B cell (primary cell): ENCODE measurements around the gene ANK3. TPM values are rescaled to one million over a fixed set of nuclear protein-coding genes. Genes with fewer than 3 reads are reported as not detected.

ENCODE experiments used
- ATAC-seq: fragments of 200-7000 bp; cut with Tn5 transposase; one replicate; pipeline ENCODE4 v1.10.0; 2021; ENCODE audit warnings: low read depth, mild to moderate bottlenecking, moderate number of reproducible peaks, moderate library complexity
- CTCF ChIA-PET: fragments of 350-600 bp; sonication (Branson Sonifier 250); formaldehyde crosslinking; loops from one replicate; lab custom pipeline; 2021; ENCODE audit warnings: antibody characterized with exemption, inconsistent platforms; lab: Charles Lee
- POLR2A ChIA-PET: fragments of 350-600 bp; sonication (Branson Sonifier 250); formaldehyde crosslinking; loops from one replicate; lab custom pipeline; 2021; ENCODE audit warnings: antibody characterized with exemption; lab: Charles Lee
- DNase-seq: peaks from one replicate; pipeline ENCODE4 v3.0.0; 2013
- H2AFZ ChIP-seq: 2 replicates; pipeline ENCODE4 v1.6.1; 2012; ENCODE audit warnings: mild to moderate bottlenecking, low read depth, low read length; ENCODE audit not compliant: insufficient read depth, poor library complexity, severe bottlenecking
- H3K27ac ChIP-seq, 2 donors: 1 replicate in 1 of 2; 2 replicates in 1 of 2; pipeline ENCODE4 v1.5.1; 2012 to 2013; ENCODE audit warnings: low read length in 2 of 2, mild to moderate bottlenecking in 2 of 2, moderate library complexity in 1 of 2
- H3K27me3 ChIP-seq, 4 experiments: fragments of 200-600 bp in 1 of 4; sonication (generic) in 1 of 4; replicated peaks in 1 of 4; 1 replicate in 2 of 4; 2 replicates in 2 of 4; pipeline versions ENCODE4 v1.6.1 to v1.7.0; 2013 to 2016; ENCODE audit warnings: low read length in 3 of 4, mild to moderate bottlenecking in 2 of 4, mixed read lengths in 1 of 4, moderate library complexity in 1 of 4; ENCODE audit not compliant: insufficient read depth in 4 of 4, control insufficient read depth in 3 of 4; ENCODE audit errors: control extremely low read depth in 1 of 4
- H3K36me3 ChIP-seq, 2 experiments: replicated peaks in 1 of 2; 1 replicate in 1 of 2; 2 replicates in 1 of 2; pipeline versions ENCODE4 v1.6.1 to v1.7.1; 2013; ENCODE audit warnings: low read length in 1 of 2; ENCODE audit not compliant: insufficient read depth in 2 of 2, control insufficient read depth in 1 of 2; ENCODE audit errors: control extremely low read depth in 1 of 2, extremely low read depth in 1 of 2
- H3K4me1 ChIP-seq, 2 donors: fragments of 200-600 bp in 1 of 2; sonication (generic) in 1 of 2; 1 replicate in 1 of 2; 2 replicates in 1 of 2; pipeline versions ENCODE4 v1.5.1 to v1.6.1; 2013 to 2017; ENCODE audit warnings: low read length in 2 of 2; ENCODE audit not compliant: control insufficient read depth in 2 of 2, insufficient read depth in 2 of 2
- H3K4me2 ChIP-seq: replicated peaks from 2 replicates; pipeline ENCODE3; 2012; ENCODE audit warnings: mild to moderate bottlenecking, low read depth, low read length; ENCODE audit not compliant: poor library complexity, severe bottlenecking
- H3K4me3 ChIP-seq, 5 experiments: fragments of 200-600 bp in 1 of 5; sonication (generic) in 1 of 5; 1 replicate in 3 of 5; 2 replicates in 2 of 5; pipeline versions ENCODE4 v1.5.1 to v1.7.0; 2011 to 2016; ENCODE audit warnings: low read length in 4 of 5, mild to moderate bottlenecking in 4 of 5, low read depth in 2 of 5, control low read depth in 1 of 5, moderate library complexity in 1 of 5; ENCODE audit not compliant: insufficient read depth in 1 of 5; ENCODE audit errors: control extremely low read depth in 1 of 5, extremely low read depth in 1 of 5
- H3K79me2 ChIP-seq: fragments of 200-600 bp; sonication (generic); one replicate; pipeline ENCODE4 v1.6.0; 2016; ENCODE audit warnings: low read length; ENCODE audit not compliant: control insufficient read depth, insufficient read depth
- H3K9ac ChIP-seq: fragments of 200-600 bp; sonication (generic); 2 replicates; pipeline ENCODE4 v1.6.1; 2017; ENCODE audit warnings: mild to moderate bottlenecking, low read length, moderate library complexity
- H3K9me3 ChIP-seq, 3 donors: one replicate each; pipeline versions ENCODE4 v1.6.1 to v1.7.1; 2013; ENCODE audit warnings: low read length in 2 of 3; ENCODE audit not compliant: control insufficient read depth in 2 of 3, insufficient read depth in 1 of 3; ENCODE audit errors: control extremely low read depth in 1 of 3
- H4K20me1 ChIP-seq: 2 replicates; pipeline ENCODE4 v1.6.0; 2012; ENCODE audit warnings: mild to moderate bottlenecking, low read length; ENCODE audit not compliant: insufficient read depth, control insufficient read depth, poor library complexity, severe bottlenecking
- H3K27ac Mint-ChIP-seq: one replicate; pipeline ENCODE4 v1.8.0; 2021; ENCODE audit warnings: mixed read lengths
- H3K27me3 Mint-ChIP-seq: one replicate; pipeline ENCODE4 v1.8.0; 2021; ENCODE audit warnings: mixed read lengths
- H3K4me1 Mint-ChIP-seq: one replicate; pipeline ENCODE4 v1.8.0; 2021; ENCODE audit warnings: mixed read lengths
- H3K4me3 Mint-ChIP-seq: one replicate; pipeline ENCODE4 v1.8.0; 2021; ENCODE audit warnings: mixed read lengths
- H3K9me3 Mint-ChIP-seq: one replicate; pipeline ENCODE4 v1.8.0; 2022; ENCODE audit warnings: mixed read lengths; ENCODE audit not compliant: insufficient read depth
- EZH2 ChIP-seq: IDR thresholded peaks from 2 replicates; pipeline ENCODE4 v1.6.1; 2012; ENCODE audit warnings: borderline replicate concordance, low read depth, mild to moderate bottlenecking, moderate library complexity, low read length; ENCODE audit not compliant: insufficient read depth, poor library complexity, severe bottlenecking
- intact Hi-C: fragments of 100-400 bp; cut with micrococcal nuclease; formaldehyde crosslinking; loops from one replicate; pipeline ENCODE4 v1.10.0; 2022
- polyA plus RNA-seq: library from polyadenylated mRNA; depleted of rRNA; stranded (reverse); fragments of >200 nt; gene quantifications from 2 replicates; pipeline ENCODE4 v1.2.3, GENCODE V29; 2012
- small RNA-seq: library from RNA; depleted of rRNA; stranded (forward); fragments of <200 nt; gene quantifications from one replicate; pipeline ENCODE3, GENCODE V24; 2012; ENCODE audit warnings: low replicate concordance, low read depth; ENCODE audit not compliant: insufficient read length
- total RNA-seq, 2 donors: library from RNA; stranded (reverse); fragments of 120-200 nt in 1 of 2; gene quantifications; 1 replicate in 1 of 2; 2 replicates in 1 of 2; pipeline versions ENCODE4 v1.2.3 to v1.2.4, GENCODE V29; 2013 to 2022
- TF ChIP-seq, protein P1 (sequence below): fragments of 200-600 bp; IDR thresholded peaks from one replicate; pipeline ENCODE4 v1.8.0; 2022; ENCODE audit warnings: antibody characterized with exemption, mild to moderate bottlenecking

The ANK3 gene
- total and polyA plus RNA-seq, 2 donors (not counting 1 experiment from before 2014, with no cell fraction given) = 4.9 to 21.6 TPM

DNA sequence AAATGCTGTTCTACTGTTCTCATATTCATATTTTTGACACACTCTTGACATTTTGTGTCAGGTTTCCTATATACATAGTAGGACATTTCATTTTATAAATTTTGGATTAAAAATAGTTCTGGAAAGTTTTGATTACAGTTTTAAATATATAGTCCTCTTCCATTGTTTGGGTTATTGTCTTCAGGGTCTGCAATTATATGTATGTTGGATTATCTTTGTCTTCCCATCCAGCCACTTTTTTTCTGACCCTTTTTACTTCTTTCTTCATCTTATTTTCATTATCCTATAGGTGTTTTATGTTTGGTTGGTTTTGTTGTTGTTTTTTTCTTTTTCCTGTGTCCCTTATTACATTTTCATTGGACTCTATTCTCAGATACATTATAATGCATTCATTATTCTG is 412.2 kb downstream of the ANK3 start:
- H3K4me1 ChIP-seq = no peaks in the 10 kb centered on the region
- H3K9ac ChIP-seq = no peak overlapping the region
- H3K4me2 ChIP-seq = no peak overlapping the region
- ATAC-seq (no peak), DNase-seq (no peak)
- intact Hi-C loops = no loop called here
- no peaks in the 10 kb centered on the region for H3K27me3 Mint-ChIP-seq
- H2AFZ ChIP-seq = no peak overlapping the region
- H3K27me3 ChIP-seq = no peaks in the 10 kb centered on the region
- H3K4me3 ChIP-seq = no peak overlapping the region
- H3K36me3 ChIP-seq = no peaks in the 10 kb centered on the region
- TF ChIP-seq, protein P1, sequence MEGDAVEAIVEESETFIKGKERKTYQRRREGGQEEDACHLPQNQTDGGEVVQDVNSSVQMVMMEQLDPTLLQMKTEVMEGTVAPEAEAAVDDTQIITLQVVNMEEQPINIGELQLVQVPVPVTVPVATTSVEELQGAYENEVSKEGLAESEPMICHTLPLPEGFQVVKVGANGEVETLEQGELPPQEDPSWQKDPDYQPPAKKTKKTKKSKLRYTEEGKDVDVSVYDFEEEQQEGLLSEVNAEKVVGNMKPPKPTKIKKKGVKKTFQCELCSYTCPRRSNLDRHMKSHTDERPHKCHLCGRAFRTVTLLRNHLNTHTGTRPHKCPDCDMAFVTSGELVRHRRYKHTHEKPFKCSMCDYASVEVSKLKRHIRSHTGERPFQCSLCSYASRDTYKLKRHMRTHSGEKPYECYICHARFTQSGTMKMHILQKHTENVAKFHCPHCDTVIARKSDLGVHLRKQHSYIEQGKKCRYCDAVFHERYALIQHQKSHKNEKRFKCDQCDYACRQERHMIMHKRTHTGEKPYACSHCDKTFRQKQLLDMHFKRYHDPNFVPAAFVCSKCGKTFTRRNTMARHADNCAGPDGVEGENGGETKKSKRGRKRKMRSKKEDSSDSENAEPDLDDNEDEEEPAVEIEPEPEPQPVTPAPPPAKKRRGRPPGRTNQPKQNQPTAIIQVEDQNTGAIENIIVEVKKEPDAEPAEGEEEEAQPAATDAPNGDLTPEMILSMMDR = no peak
- no peak for TF ChIP-seq EZH2
- no peaks in the 10 kb centered on the region for H4K20me1 ChIP-seq
- peaks cover 12% of the 10 kb centered on the region for H3K9me3 Mint-ChIP-seq
- H3K9me3 ChIP-seq = peaks cover 0 to 14% (median 13%) of the 10 kb centered on the region in 3 donors
- ChIA-PET CTCF (no interaction called here), POLR2A (no interaction called here)
- no peak overlapping the region for H3K27ac Mint-ChIP-seq
- no peaks in the 10 kb centered on the region for H3K79me2 ChIP-seq
- no peak overlapping the region for H3K27ac ChIP-seq
- no peaks in the 10 kb centered on the region for H3K4me1 Mint-ChIP-seq
- H3K4me3 Mint-ChIP-seq = no peak overlapping the region

DNA sequence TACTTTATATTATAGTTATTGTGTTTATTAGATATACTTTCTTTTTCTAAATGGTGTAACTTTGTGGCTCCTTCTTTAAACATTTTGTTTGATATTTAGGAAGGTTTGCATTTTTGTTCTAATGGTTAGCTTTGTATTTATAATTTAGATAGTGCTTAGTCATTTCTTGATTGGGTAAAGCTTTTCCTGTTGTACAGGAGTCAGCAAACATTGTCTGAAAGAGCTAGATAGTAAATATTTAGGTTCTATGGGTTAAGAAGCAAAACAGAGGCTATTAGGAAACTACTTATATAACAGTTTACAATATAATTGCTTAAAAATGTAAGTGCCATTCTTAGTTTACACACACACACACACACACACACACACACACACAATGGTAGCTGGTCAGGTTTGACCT is 412.8 kb downstream of the ANK3 start:
- peaks cover 0 to 14% (median 13%) of the 10 kb centered on the region in 3 donors for H3K9me3 ChIP-seq
- no peaks in the 10 kb centered on the region for H4K20me1 ChIP-seq
- no peaks in the 10 kb centered on the region for H3K79me2 ChIP-seq
- no peak for ATAC-seq
- no peak overlapping the region for H3K4me3 ChIP-seq
- H3K27me3 ChIP-seq = no peaks in the 10 kb centered on the region
- H3K27me3 Mint-ChIP-seq = no peaks in the 10 kb centered on the region
- H3K4me1 ChIP-seq = no peaks in the 10 kb centered on the region
- H3K27ac ChIP-seq = no peak overlapping the region
- H3K36me3 ChIP-seq = no peaks in the 10 kb centered on the region
- no peak overlapping the region for H3K9ac ChIP-seq
- H3K27ac Mint-ChIP-seq = no peak overlapping the region
- H3K4me1 Mint-ChIP-seq = no peaks in the 10 kb centered on the region
- TF ChIP-seq, protein P1 = no peak
- TF ChIP-seq EZH2 = no peak
- H3K4me3 Mint-ChIP-seq = no peak overlapping the region
- H3K9me3 Mint-ChIP-seq = peaks cover 12% of the 10 kb centered on the region
- no peak overlapping the region for H3K4me2 ChIP-seq
- ChIA-PET CTCF (no interaction called here), POLR2A (no interaction called here)
- intact Hi-C loops = no loop called here
- H2AFZ ChIP-seq = no peak overlapping the region
- DNase-seq = no peak

Small RNA genes lying within 50 kb of the gene (small RNA-seq; reads per million reads assigned to genes)
- not detected for gene RF00019
